Panc1 (cell line): ENCODE data around the gene FBLN1. TPM values are rescaled to one million over a fixed set of nuclear protein-coding genes. Genes with fewer than 3 reads are reported as not detected.

ENCODE experiments used
- ATAC-seq: fragments of 200-7000 bp; cut with Tn5 transposase; 2 replicates; pipeline ENCODE4 v1.9.1; 2020; ENCODE audit warnings: mild to moderate bottlenecking, moderate library complexity
- BruUV-seq: library from RNA; stranded (reverse); fragments of 400-500 nt; replicated peaks from 2 replicates; lab custom pipeline; 2021; lab: Mats Ljungman, UMichigan
- CTCF ChIA-PET: fragments of 300-600 bp; sonication (Branson Sonifier 250); formaldehyde crosslinking; loops from one replicate; lab custom pipeline; 2022; ENCODE audit warnings: antibody characterized with exemption; lab: Charles Lee
- POLR2A ChIA-PET: fragments of 300-600 bp; sonication (Branson Sonifier 250); formaldehyde crosslinking; loops from one replicate; lab custom pipeline; 2022; ENCODE audit warnings: antibody characterized with exemption; lab: Charles Lee
- DNase-seq: peaks from one replicate; pipeline ENCODE4 v3.0.0-alpha.2; 2010; ENCODE audit warnings: low read depth, low spot score
- H3K27ac ChIP-seq: 2 replicates; pipeline ENCODE4 v1.5.1; 2011; ENCODE audit warnings: mild to moderate bottlenecking, low read length, inconsistent platforms
- H3K27me3 ChIP-seq: fragments of 200-500 bp; sonication (Bioruptor generic); 2 replicates; pipeline ENCODE4 v1.6.0; 2014; ENCODE audit warnings: low read length, inconsistent platforms; ENCODE audit not compliant: control insufficient read depth, insufficient read depth
- H3K36me3 ChIP-seq: fragments of 200-500 bp; sonication (Bioruptor generic); 2 replicates; pipeline ENCODE4 v1.5.1; 2014; ENCODE audit warnings: inconsistent platforms, mild to moderate bottlenecking, low read length, moderate library complexity; ENCODE audit not compliant: control insufficient read depth, insufficient read depth
- H3K4me1 ChIP-seq: 2 replicates; pipeline ENCODE4 v1.5.1; 2011; ENCODE audit warnings: inconsistent platforms, mild to moderate bottlenecking, low read length, moderate library complexity; ENCODE audit not compliant: control insufficient read depth, insufficient read depth
- H3K4me3 ChIP-seq, 2 experiments: 2 replicates each; pipeline ENCODE4 v1.5.1; 2011 to 2012; ENCODE audit warnings: low read depth in 2 of 2, low read length in 2 of 2, mild to moderate bottlenecking in 2 of 2, inconsistent platforms in 1 of 2, moderate library complexity in 1 of 2
- H3K9me3 ChIP-seq: fragments of 200-500 bp; sonication (Bioruptor generic); 2 replicates; pipeline ENCODE4 v1.5.1; 2014; ENCODE audit warnings: low read depth, mild to moderate bottlenecking, inconsistent platforms, low read length, moderate library complexity; ENCODE audit not compliant: control insufficient read depth, insufficient read depth
- POLR2AphosphoS5 ChIP-seq: IDR thresholded peaks from 2 replicates; pipeline ENCODE4 v1.6.1; 2012; ENCODE audit warnings: mild to moderate bottlenecking, low read depth, low read length, moderate library complexity
- SIN3A ChIP-seq: IDR thresholded peaks from 2 replicates; pipeline ENCODE4 v1.6.1; 2012; ENCODE audit warnings: low read depth, mild to moderate bottlenecking, low read length, moderate library complexity, borderline replicate concordance; ENCODE audit not compliant: insufficient read depth
- TCF7L2 ChIP-seq: IDR thresholded peaks from 2 replicates; pipeline ENCODE4 v1.6.1; 2011; ENCODE audit warnings: mild to moderate bottlenecking, low read depth, low read length, inconsistent platforms
- in situ Hi-C: cut with HindIII; loops from 2 replicates; pipeline ENCODE4 v1.10.0; 2016; ENCODE audit warnings: low sequenced_read_pairs, low pct_unique_long_range_greater_than_20kb
- intact Hi-C: fragments of 100-400 bp; cut with micrococcal nuclease; formaldehyde crosslinking; loops from one replicate; pipeline ENCODE4 v1.10.0; 2022; ENCODE audit not compliant: unreplicated experiment
- total RNA-seq: library from RNA; stranded (reverse); gene quantifications from one replicate; pipeline ENCODE4 v1.2.1, GENCODE V29; 2021; ENCODE audit not compliant: unreplicated experiment
- TF ChIP-seq, protein P1 (sequence below), 2 experiments: IDR thresholded peaks; 2 replicates each; pipeline ENCODE4 v1.6.1; 2011 to 2012; ENCODE audit warnings: low read depth in 2 of 2, control low read depth in 1 of 2, low read length in 1 of 2, mild to moderate bottlenecking in 1 of 2, moderate library complexity in 1 of 2; ENCODE audit not compliant: insufficient read depth in 1 of 2
- TF ChIP-seq, protein P2 (sequence below): fragments of 450-650 bp; IDR thresholded peaks from 2 replicates; pipeline ENCODE4 v1.5.1; 2017; ENCODE audit warnings: mild to moderate bottlenecking

FBLN1 gene
- total RNA-seq, 1 experiment from 2014 or later: 143 TPM

DNA sequence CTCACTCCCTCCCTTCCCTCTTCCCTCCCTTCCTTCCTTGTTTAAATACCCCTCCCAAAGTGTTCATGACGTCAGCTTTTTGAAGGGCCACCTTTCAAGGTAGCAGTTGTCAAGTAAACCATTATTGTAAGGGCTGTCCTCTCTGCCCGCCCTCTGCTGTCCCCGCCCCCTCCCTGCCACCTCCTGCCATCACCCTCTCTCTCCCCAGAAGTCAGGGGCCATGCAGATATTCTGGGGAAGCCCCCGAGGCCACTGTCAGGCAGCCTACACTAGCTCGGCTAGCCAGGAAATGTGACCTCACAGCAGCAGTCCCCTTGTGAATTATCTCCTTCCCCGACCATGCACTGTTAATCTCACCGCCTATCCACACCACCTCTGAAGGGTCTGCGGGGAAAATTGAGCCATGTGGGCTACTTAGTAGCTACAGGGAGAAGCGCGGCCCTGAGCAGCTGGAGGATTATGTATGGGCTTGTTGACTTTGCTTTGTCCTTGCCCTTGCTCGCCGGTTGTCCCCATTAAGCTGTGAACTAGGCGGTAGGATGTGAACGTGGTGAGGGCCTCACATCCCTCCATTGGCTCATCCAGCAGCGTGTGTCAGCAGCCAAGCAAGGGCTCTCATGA lies 126.9 kb downstream of the FBLN1 start:
- ATAC-seq: no peak
- CTCF ChIA-PET: no interaction called here

DNA sequence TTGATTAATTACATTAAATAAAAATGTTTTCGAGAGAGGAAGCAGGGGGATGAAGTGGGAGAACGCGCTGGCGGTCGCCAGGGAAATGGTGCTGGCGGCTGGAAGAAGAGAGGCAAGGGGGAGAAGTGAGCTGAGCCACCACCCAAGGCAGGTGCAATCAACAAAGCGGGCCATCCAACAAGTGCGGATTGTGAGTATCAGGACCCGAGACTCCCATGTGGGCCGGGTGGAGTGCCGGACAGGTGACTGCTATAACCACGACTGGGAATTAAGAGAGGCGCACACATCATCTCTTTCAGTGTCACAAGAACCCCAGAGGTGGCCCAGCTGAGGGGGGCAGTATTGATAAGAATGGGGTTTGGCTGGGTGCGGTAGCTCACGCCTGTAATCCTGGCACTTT lies 127.8 kb downstream of the FBLN1 start:
- ChIA-PET POLR2A (interaction anchor here (0.7 kb wide), 1 partner anchor 418 kb away, joined by 5 read pairs; no protein-coding TSS in a partner anchor), CTCF (interaction anchor here (0.6 kb wide), 1 partner anchor 365 kb away, joined by 3 read pairs; no protein-coding TSS in a partner anchor)
- Histone ChIP-seq H3K27ac (no peak overlapping the region), H3K4me3 (no peak overlapping the region), H3K27me3 (no peaks in the 10 kb centered on the region), H3K4me1 (no peaks in the 10 kb centered on the region), H3K36me3 (no peaks in the 10 kb centered on the region), H3K9me3 (no peaks in the 10 kb centered on the region)
- intact Hi-C loops: no loop called here
- no peak for DNase-seq
- no peak for TF ChIP-seq POLR2AphosphoS5
- no peak for TF ChIP-seq SIN3A
- TF ChIP-seq, protein P1, sequence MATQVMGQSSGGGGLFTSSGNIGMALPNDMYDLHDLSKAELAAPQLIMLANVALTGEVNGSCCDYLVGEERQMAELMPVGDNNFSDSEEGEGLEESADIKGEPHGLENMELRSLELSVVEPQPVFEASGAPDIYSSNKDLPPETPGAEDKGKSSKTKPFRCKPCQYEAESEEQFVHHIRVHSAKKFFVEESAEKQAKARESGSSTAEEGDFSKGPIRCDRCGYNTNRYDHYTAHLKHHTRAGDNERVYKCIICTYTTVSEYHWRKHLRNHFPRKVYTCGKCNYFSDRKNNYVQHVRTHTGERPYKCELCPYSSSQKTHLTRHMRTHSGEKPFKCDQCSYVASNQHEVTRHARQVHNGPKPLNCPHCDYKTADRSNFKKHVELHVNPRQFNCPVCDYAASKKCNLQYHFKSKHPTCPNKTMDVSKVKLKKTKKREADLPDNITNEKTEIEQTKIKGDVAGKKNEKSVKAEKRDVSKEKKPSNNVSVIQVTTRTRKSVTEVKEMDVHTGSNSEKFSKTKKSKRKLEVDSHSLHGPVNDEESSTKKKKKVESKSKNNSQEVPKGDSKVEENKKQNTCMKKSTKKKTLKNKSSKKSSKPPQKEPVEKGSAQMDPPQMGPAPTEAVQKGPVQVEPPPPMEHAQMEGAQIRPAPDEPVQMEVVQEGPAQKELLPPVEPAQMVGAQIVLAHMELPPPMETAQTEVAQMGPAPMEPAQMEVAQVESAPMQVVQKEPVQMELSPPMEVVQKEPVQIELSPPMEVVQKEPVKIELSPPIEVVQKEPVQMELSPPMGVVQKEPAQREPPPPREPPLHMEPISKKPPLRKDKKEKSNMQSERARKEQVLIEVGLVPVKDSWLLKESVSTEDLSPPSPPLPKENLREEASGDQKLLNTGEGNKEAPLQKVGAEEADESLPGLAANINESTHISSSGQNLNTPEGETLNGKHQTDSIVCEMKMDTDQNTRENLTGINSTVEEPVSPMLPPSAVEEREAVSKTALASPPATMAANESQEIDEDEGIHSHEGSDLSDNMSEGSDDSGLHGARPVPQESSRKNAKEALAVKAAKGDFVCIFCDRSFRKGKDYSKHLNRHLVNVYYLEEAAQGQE (IDR thresholded peaks at IDR 0.05; ENCODE audit: insufficient read depth in 1 of 2, low read depth in 2 of 2, low read length in 1 of 2): no peak
- no peak for TF ChIP-seq TCF7L2
- TF ChIP-seq, protein P2, sequence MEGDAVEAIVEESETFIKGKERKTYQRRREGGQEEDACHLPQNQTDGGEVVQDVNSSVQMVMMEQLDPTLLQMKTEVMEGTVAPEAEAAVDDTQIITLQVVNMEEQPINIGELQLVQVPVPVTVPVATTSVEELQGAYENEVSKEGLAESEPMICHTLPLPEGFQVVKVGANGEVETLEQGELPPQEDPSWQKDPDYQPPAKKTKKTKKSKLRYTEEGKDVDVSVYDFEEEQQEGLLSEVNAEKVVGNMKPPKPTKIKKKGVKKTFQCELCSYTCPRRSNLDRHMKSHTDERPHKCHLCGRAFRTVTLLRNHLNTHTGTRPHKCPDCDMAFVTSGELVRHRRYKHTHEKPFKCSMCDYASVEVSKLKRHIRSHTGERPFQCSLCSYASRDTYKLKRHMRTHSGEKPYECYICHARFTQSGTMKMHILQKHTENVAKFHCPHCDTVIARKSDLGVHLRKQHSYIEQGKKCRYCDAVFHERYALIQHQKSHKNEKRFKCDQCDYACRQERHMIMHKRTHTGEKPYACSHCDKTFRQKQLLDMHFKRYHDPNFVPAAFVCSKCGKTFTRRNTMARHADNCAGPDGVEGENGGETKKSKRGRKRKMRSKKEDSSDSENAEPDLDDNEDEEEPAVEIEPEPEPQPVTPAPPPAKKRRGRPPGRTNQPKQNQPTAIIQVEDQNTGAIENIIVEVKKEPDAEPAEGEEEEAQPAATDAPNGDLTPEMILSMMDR: no peak
- ATAC-seq: no peak
- no TSS peak for BruUV-seq
- in situ Hi-C loops: no loop called here

More for the DNA sequence above, 126.9 kb downstream of the FBLN1 start:
- no TSS peak for BruUV-seq
- DNase-seq: no peak
- intact Hi-C loops: no loop called here
- Histone ChIP-seq H3K36me3 (no peaks in the 10 kb centered on the region), H3K9me3 (no peaks in the 10 kb centered on the region), H3K4me1 (no peaks in the 10 kb centered on the region), H3K4me3 (no peak overlapping the region), H3K27ac (no peak overlapping the region), H3K27me3 (no peaks in the 10 kb centered on the region)
- POLR2A ChIA-PET: no interaction called here
- in situ Hi-C loops: no loop called here
- TF ChIP-seq, protein P2: no peak
- no peak for TF ChIP-seq TCF7L2
- TF ChIP-seq POLR2AphosphoS5: no peak
- no peak for TF ChIP-seq SIN3A
- TF ChIP-seq, protein P1 (IDR thresholded peaks at IDR 0.05; ENCODE audit: insufficient read depth in 1 of 2, low read depth in 2 of 2, low read length in 1 of 2): no peak
